Upper lobe of left lung (tissue), 4 donors: Measurements from ENCODE around the gene TMEM74B.
A peak's percentile ranks its signal among the peaks of the same experiment; 100 is the strongest.

Experiments used
- CTCF ChIP-seq, 6 experiments: fragments of 450-650 bp in 4 of 6; fragments of 200-600 bp in 2 of 6; sonication (generic) in 2 of 6; IDR thresholded peaks; one replicate each; pipeline ENCODE4 v1.5.1; 2016 to 2019; ENCODE audit warnings: antibody characterized with exemption in 6 of 6
- POLR2A ChIP-seq, 4 donors: fragments of 450-650 bp; IDR thresholded peaks; one replicate each; pipeline ENCODE4 v1.5.1; 2016 to 2017; ENCODE audit warnings: antibody characterized with exemption in 4 of 4, mild to moderate bottlenecking in 2 of 4
- POLR2AphosphoS5 ChIP-seq, 2 donors: sonication (generic); formaldehyde crosslinking; IDR thresholded peaks; one replicate each; pipeline ENCODE4 v1.5.1; 2017; ENCODE audit warnings: antibody characterized with exemption in 2 of 2

GRCh38 chr20:1204113-1204512, 19.3 kb upstream of the TMEM74B start:
- TF ChIP-seq POLR2A (IDR thresholded peaks at IDR 0.05) (no peak), CTCF (IDR thresholded peaks at IDR 0.05) (peak in 1 of 6 experiments; percentile 17), POLR2AphosphoS5 (IDR thresholded peaks at IDR 0.05) (no peak)
